Stimulated activated CD4-positive, alpha-beta T cell treated with anti-CD3 and anti-CD28 coated beads, TNF-alpha, amount 100 ng/mL, for 24 hours (primary cell): Measurements from ENCODE around the gene KIF2C.
A peak's percentile ranks its signal among the peaks of the same experiment; 100 is the strongest.
"Not testable (repeated sequence)": the region's sequence is repeated elsewhere in the genome, so short reads cannot be mapped to it uniquely, and the experiment has no call there.

ENCODE experiments used
- DNase-seq, 3 experiments: peaks; one replicate each; pipeline ENCODE4 v3.0.0-alpha.2; 2020; ENCODE audit warnings: low read depth in 3 of 3

KIF2C gene

DNA sequence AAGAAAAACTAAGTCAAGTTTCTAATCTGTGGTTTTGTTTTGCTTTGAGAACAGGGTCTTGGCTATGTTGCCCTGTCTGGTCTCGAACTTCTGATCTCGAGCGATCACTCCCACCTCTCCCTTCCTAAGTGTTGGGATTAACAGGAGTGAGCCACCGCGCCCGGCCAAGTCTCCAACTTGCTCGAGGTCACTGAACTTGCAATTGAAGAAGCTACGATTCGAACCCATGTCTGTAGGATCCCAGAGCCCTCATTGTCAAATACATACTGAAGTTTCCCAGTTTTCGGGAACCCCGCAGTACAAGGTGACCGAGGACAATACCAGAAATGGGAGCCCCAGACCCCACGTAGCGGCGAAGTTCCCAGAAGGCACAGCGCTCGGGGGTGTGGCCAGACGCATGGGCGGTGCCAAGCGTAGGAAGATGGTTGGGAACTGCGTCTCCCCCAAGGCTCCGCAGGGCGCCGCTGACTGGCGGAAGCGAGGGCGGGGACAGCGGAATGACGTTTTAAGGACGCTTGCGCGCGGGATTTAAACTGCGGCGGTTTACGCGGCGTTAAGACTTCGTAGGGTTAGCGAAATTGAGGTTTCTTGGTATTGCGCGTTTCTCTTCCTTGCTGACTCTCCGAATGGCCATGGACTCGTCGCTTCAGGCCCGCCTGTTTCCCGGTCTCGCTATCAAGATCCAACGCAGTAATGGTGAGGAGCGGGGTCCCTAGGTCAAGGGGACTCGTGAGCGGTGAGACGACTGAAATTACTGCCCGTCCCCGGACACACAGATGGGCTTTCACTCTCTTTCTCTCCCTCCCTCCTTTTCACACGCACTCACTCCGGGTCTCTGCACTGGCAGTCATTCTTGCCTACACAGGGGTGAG, at the start of gene KIF2C:
KIF2C (plus strand) TSS at position 531 of the 872 bp plus-strand sequence; CDS start at position 627, 96 bp downstream.
- peak; percentile 95 to 98 (median 96) for DNase-seq

DNA sequence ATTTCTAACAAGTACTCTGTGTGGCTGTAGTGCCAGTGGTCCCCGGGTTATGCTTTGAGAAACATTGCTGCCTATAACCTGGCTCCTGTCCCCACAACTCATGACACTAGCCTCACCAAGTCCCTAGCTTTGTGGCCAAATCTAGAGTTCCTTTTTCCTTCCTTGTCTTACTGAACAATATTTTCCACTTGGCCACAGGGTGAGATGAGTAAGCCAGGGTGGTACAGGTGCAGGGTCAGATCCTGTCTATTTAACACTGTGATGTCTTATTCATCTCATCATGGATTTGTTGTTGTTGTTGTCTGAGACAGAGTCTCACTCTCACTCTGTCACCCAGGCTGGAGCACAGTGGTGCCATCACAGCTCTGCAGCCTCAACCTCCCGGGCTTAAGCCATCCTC, 46.5 kb upstream of the KIF2C start:
- DNase-seq, result no peak

DNA sequence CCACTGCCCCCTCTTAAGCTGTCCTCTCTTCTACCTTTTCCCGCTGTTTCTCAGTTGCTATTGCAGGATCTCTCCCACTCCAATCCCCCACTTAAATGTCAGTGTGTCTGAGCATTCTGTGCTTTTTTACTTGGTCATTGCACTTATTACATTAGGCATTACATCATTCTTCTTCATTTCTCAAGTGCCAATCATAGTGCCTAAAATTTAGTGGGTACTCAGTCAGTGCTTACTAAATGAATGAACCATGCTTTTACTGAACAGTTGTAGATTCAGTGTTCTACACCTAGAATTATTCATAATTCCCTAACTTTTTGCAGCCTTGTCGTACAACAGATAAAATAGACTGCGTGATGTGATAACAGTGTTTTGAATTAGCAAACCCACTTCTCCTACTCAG, 45.7 kb upstream of the KIF2C start:
- DNase-seq, result no peak

DNA sequence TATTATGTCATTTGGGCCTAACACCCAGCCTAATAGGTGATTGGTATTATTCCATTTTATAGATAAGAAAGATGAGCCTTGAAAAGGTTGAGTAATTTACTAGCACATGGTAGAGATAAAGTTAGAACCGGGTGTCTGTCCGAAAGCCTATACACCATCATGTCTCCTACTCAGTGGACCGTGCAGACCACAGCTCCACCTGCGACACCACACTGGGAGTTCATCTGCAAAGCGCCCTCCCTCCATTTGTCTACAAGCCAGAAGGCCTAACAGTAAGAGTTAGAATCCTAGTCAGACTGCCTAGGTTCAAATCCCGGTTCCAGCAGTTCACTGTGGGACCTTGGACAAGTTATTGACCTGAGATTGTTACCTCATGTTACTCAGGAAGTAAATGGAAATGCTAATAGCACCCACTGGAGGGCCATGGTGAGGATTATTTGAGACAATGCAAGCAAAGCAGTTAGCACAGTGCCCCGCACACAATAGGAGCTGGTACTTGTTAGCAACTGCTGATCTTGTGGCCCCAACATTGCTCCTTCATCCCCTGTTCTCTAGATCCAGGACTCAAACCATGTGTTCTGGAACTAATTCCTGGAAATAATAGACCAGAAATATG, 44.7 kb upstream of the KIF2C start:
- DNase-seq, result no peak

DNA sequence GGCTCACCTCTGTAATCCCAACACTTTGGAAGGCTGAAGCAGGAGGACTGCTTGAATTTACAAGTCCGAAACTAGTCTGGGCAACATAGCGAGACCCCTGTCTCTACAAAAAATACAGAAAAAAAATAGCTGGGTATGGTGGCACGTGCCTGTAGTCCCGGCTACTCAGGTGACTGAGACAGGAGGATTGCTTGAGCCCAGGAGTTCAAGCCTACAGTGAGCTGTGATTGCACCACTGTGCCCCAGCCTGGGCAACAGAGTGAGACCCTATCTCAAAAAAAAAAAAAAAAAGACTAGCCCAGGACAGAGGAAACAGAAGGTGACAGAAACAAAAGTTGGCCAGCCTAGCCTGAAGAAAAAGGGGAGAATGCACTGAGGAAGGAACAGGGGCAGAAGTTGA, 44.0 kb upstream of the KIF2C start:
- DNase-seq, result no peak

DNA sequence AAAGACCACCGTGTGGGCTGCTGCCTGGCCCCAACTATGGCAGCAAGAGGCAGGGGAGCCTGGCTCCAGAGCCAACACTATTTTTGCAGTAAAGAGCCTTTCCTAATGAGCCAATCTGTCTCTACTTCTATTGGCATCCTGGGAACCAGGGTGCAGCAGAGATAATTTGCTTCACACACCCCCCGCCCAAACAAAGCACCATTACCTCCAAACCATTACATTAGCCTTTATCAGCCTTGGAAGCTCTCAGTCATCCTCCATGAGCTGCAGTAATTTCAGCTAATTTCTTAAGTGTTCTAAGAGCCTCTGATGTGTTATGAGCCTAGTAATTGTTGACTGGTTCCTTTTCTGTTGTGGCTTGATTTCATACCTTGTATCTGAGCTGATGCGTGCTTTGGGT, 43.5 kb upstream of the KIF2C start:
- DNase-seq, result no peak

DNA sequence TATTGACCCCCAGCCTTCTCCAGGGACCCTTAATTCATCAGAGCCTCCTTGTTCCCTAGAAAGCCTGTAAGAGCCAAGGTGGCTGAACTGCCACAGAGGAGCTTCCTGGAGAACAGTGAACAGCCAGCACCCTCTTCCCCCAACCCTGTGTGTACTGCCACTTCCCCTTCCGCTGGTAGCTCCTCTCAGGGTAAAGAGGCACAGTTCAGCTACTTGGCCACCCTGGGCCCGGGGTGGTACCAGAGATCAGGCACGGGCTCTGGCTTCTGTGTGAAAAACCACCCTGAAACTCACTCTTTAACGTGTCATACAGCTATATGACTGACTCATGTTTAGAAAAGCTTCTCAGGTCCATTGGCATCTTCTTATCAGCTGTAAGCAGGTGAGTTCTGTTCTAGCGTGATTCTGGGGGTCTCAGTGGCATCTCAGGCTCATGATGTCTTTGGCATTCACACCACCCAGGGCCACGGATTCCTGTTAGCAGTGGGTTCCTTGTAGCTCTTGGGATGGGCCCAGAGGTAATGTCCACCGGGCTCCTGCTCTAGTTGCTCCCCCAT, 42.8 kb upstream of the KIF2C start:
- peak in 1 of 3 experiments; percentile 14 for DNase-seq

DNA sequence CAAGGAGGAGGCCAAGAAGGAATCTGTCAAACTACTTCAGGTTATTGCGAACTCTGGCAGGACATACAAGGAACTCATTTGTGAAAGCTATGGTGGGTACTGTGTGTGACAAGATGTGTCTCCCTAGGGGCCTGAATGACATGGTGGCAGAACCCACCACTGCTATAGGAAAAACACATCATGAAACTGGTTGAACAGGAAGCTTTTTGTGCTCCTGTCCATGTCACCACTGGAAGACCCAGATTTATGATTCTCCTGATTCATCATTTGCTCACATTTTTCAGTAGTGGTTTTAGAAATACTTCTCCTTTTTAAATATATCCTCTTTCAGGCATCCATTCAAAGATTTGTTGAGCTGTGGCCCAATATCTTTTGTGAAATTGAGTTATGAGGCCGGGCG, 41.5 kb upstream of the KIF2C start:
- DNase-seq, result no peak

DNA sequence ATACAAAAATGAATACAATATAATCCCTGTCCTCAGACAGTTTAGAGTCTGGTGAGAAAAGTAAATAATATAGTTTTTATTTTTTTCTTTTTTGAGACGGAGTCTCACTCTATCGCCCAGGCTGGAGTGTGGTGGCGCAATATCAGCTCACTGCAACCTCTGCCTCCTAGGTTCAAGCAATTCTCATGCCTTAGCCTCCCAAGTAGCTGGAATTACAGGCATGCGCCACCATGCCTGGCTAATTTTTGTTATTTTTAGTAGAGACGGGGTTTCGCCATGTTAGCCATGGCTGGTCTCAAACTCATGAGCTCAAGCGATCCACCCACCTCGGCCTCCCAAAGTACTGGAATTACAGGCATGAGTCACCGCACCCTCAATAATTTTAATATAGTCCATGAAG, 40.3 kb upstream of the KIF2C start:
- not testable (repeated sequence) for DNase-seq

DNA sequence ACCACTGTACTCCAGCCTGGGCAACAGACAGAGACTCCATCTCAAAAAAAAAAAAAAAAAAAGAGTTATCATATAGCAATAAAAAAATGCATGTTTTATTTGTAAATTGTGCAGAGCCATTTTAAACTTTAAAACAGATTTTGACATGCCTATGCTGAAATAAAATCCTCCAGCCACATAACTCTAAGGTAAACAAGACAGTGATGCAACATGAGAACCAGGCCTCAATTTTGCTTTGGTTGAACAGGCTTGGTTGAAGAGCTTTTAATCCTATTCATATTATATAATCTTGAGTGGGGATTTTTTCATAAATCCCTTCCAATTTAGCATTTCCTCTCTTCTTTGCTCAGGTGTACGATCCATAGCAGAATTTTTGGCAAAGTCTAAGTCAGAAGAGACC, 39.1 kb upstream of the KIF2C start:
- no peak for DNase-seq

DNA sequence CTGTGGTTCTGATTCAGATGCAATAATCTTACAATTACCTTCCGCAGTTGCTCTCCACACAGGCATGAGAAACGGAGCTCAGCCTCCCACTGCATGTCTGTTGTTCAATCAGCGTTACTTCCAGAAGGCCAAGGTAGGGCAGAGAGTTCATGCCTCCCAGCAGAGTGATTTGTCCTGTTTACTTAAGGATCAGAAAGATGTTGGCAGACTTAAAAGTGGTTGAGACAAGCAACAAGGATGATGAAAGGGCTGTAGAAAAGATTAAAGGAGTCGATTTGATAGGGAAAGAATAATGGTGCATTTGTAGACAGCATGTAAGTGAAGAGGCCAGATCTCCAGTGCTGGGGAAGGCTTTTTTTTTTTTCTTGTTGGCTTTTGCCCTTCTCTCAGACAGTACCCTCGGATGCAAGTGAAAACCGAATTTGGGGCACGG, 38.5 kb upstream of the KIF2C start:
- no peak for DNase-seq

DNA sequence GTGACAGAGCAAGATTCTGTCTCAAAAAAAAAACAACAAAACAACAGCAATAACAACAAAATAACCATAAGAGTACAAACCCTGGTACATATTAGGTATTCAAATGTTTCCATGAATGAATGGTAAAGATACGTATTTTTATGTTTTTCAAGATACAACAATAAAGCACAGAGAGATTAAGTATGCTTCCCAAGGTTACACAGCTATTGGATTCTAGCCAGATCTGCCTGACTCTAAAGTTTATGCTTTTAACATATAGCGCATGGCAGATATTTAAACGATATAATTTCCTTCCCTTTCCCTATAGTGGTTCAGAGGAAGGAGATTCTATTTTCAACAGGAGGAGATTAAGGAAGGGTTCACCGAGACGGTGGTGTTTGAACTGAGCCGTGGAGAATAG, 34.2 kb upstream of the KIF2C start:
- no peak for DNase-seq

DNA sequence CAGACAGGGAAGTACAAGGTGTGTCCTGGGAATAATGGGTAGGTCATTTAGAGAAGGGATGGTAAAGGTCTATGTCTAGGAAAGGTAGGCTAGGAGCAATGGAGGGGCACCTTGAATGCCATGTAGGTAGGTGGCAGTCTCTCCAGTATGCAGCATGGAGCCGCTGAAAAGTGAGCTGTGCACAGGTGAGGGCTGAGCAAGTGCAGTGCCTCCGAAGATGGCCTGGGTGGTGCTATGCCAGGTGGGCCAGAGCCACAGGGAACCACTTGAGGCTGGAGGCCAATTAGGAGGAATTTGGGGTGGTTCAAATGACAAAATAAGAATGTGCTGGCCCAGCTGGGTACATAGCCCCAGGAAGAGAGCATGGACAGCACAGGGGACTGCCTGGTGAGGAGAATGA, 33.7 kb upstream of the KIF2C start:
- no peak for DNase-seq

DNA sequence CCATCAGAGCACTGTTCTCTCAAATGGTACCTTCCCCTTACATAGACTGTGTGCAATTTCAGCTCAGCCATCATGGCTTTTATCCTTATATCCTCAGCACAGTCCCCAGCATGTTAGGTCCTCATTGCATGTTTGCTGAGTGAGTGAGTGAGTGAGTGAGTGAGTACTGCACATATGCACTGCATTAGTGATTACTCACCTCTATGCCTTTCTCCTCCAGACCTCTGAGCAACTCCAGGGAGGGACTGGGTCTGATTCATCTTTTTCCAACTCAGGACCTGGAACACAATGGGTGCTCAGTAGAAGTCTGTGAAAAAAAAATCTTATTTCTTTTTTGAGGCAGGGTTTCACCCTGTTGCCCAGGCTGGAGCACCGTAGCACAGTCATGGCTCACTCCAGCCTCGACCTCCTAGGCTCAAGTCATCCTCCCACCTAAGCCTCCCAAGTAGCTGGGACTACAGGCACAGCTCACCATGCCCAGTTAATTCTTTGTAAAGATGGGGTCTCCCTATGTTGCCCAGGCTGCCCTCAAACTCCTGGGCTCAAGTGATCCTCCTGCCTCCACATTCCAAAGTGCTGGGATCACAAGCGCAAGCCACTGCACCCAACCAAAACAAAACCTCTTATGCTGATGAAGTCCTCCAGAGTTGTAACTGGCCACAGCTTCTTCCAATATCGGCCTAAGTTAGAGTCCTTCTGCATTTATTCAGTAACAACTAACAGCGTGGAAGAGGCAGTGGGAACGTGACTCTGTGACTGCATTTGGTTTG, 32.3 kb upstream of the KIF2C start:
- no peak for DNase-seq

DNA sequence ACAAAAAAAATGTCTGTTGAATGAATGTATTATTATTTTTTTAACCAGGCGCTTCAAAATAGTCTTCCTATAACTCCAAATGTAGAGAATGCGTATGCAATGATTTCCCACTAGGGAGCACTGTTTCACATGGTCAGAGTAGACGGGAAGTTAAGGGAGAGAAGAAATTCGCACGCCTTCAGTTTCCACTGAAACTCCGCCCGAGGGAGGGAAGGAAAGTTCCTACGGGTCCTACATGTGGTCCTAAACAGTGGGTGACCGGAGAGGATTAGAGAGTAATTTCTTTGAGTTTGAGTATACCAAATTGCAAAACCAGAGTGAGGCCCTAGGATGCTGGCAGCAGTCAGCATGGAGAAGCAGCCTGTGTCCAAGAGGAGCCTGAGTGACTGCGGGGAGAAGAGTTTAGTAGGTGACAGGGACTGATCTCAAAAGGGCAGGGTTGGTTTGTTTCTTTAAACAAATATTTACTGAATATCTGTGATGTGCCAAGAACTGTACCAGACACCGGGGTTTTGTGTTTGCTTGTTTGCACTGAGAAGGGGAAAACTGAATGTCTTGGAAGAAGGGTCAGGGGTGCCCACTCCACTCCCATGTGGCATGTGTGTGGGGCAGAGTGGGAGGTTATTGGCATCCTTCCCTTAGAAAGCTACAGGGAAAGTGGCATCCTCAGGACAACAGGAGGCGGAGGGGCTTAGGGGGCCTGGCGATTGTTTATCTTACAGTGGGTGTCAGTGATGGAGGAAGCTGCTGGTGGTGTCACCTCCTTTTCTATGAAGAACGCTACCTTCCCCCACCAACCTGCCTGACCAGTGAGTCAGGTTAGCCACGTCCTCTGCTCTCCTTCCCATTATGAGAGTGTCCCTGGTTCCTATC, 31.4 kb upstream of the KIF2C start:
- DNase-seq, result no peak

DNA sequence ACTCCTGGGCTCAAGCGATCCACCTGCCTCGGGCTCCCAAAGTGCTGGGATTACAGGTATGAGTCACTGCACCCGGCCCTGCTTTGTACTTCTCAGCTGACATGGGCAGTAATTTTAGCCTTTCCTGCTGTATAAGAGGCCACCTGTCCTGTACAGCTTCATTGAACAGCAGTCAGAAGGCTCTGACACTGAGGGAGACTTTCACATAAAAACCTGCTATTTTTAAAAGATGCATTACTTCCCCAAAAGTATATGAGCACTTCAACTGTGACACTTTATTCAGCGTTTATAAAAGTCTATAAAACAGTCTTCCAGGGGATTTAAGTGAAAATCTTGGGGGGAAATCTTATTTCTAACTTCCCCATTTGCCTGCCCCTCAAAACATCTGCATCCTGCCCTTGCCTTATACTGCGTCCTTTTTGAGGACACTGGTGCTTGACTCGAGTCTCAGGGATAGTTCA, 26.3 kb upstream of the KIF2C start:
- no peak for DNase-seq

DNA sequence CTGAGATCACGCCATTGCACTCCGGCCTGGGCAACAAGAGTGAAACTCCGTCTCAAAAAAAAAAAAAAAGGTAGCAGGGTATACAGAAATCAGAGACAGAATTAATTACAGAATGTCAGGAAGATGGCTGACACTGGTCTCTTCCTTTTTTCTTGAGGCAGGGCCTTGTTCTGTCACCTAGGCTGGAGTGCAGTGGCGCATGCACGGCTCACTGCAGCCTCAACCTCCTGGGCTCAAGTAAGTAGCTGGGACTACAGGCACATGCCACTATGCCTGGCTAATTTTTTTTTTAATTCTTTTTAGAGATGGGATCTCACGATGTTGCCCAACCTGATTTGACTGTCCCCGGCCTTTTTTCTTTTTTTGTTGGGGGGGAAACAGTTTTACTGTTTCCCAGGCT, 25.1 kb upstream of the KIF2C start:
- no peak for DNase-seq

DNA sequence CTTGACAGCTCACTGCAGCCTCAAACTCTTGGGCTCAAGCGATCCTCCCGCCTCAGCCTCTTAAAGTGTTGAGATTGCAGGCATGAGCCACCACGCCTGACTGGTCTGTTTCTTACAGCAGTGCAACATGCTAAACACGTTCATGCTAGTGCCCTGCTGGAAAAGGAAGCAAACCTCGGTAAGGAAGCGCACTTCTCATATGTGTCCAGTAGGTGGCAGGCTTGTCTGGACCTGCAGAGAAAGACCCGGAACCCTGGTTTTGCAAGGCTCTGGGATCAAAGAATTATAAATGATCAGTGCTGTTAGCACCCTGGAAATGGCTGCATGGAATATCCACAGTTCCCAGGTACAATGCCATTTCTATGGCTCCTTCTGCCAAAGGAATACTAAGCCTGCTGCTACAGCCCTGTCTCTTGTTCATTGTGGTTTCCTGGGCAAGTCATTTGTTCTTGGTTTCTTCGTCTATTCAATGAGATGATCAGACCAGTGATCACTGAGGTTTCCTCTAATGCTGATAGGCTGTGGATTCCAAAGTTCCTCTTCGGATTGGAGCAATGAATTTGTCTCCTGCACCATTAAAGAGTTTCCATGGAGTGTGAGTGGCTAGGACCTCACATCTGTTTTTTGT, 24.6 kb upstream of the KIF2C start:
- peak in 2 of 3 experiments; percentile 46 to 60 for DNase-seq

DNA sequence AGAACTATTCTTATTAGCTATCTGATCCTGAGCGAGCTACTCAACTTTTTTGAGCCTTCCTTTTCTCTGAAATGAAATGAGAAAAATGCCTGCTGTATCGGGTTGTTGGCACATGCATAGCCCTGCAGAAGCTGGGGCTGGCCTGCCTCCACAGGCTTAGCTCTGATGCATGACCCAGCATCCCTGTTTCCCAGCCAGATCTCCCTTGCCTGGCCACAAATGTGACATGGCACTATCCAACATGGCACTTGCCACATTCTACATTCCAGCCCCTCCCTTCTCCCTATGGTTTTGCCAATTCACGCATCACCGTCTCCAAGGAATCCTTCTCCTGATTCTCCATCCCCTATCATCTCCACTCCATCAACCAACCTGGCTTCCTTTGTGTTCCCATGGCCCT, 22.5 kb upstream of the KIF2C start:
- DNase-seq, result no peak

DNA sequence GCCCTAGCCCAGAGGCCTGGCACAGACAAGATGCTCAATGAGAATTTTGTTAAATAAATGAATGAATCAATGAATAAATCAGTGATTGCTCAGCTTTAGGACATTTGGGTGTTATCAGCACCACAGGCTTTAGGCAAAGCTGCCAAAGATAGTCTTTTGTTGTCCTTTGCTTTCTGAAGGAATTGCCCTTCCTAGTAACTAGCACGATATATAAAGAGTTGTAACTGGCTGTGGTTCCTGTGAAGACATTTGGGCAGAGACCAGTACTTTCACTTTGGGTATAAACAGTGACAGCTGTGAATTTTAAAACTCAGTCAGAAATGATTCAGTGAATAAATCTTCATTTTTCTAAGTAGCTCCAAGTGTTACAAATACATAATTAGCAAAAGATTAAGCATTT, 22.0 kb upstream of the KIF2C start:
- DNase-seq, result no peak

DNA sequence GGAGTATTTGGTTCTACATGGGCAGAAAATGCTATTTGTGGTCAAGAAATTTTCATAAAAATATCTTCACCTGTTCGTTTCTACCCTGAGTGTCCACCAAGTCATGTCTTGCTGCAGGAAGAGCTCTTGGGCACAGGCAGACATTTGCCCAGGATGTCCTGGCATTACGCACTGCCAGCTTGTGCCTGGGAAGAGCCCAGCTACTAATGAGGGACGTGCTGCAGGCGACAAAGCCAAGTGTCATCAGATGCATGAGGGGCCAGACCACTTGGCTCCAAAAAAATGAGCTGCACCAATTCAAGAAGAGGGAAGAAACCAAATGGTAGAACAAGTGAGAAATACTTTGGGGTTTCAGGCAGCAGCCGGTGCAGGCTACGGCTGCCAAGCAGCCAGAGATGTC, 21.5 kb upstream of the KIF2C start:
- DNase-seq, result no peak
